GM18951 (cell line): Measurements from ENCODE around the gene TLR7.

Experiments used
- POLR2A ChIP-seq: IDR thresholded peaks from 4 replicates; pipeline ENCODE4 v1.6.1; 2011; ENCODE audit warnings: mild to moderate bottlenecking; ENCODE audit not compliant: insufficient read length, insufficient read depth; ENCODE audit errors: extremely low read depth
- in situ Hi-C: fragments of 300-500 bp; cut with MboI; formaldehyde crosslinking; loops from one replicate; pipeline ENCODE4 v1.12.0; 2022; ENCODE audit warnings: low sequenced_read_pairs, mixed read lengths, inconsistent platforms; ENCODE audit not compliant: unreplicated experiment

The TLR7 gene

GRCh38 chrX:12920990-12921389, 54.1 kb downstream of the TLR7 start:
- in situ Hi-C loops = loop anchor here (25.0 kb wide), 1 partner anchor 1091 kb away; no protein-coding TSS in a partner anchor
- TF ChIP-seq POLR2A = no peak

GRCh38 chrX:12921886-12922598, 55.2 kb downstream of the TLR7 start:
- no peak for TF ChIP-seq POLR2A
- in situ Hi-C loops = loop anchor here (25.0 kb wide), 1 partner anchor 1090 kb away; no protein-coding TSS in a partner anchor

- in situ Hi-C loops = loop anchor here (25.0 kb wide), 1 partner anchor 1090 kb away; no protein-coding TSS in a partner anchor
- no peak for TF ChIP-seq POLR2A
Measured at GRCh38 chrX:12922599-12922919, 55.7 kb downstream of the TLR7 start.

- TF ChIP-seq POLR2A = no peak
- in situ Hi-C loops = no loop called here
Measured at GRCh38 chrX:12929701-12930100, 62.8 kb downstream of the TLR7 start.

- in situ Hi-C loops = no loop called here
Measured at GRCh38 chrX:12930150-12930549, 63.3 kb downstream of the TLR7 start.

GRCh38 chrX:12932244-12932643, 65.4 kb downstream of the TLR7 start:
- in situ Hi-C loops = no loop called here
- no peak for TF ChIP-seq POLR2A

More at GRCh38 chrX:12930150-12930549, 63.3 kb downstream of the TLR7 start:
- no peak for TF ChIP-seq POLR2A

- in situ Hi-C loops = no loop called here
- TF ChIP-seq POLR2A = no peak
Measured at GRCh38 chrX:12934850-12935249, 68.0 kb downstream of the TLR7 start.

GRCh38 chrX:12936947-12937346, 70.1 kb downstream of the TLR7 start:
- in situ Hi-C loops = no loop called here

More at GRCh38 chrX:12936947-12937346, 70.1 kb downstream of the TLR7 start:
- no peak for TF ChIP-seq POLR2A
